Neural cell (in vitro differentiated cells): ENCODE results near the gene RAD51B.

Source experiments
- CTCF ChIP-seq: fragments of 450-650 bp; IDR thresholded peaks from 2 replicates; pipeline ENCODE4 v1.5.1; 2014; ENCODE audit warnings: antibody characterized with exemption, mild to moderate bottlenecking, moderate library complexity; ENCODE audit not compliant: poor library complexity, severe bottlenecking
- EP300 ChIP-seq: fragments of 450-650 bp; conservative IDR thresholded peaks from 2 replicates; pipeline ENCODE4 v1.6.1; 2014; ENCODE audit warnings: antibody characterized with exemption, mild to moderate bottlenecking, moderate library complexity; ENCODE audit not compliant: poor library complexity, severe bottlenecking
- EZH2 ChIP-seq: fragments of 200-600, 300-800 bp; shearing (Covaris generic), sonication (generic); IDR thresholded peaks from 2 replicates; pipeline ENCODE4 v1.6.1; 2014; ENCODE audit warnings: antibody characterized with exemption, low read length, borderline replicate concordance, mild to moderate bottlenecking; ENCODE audit not compliant: insufficient read depth, poor library complexity, severe bottlenecking
- POLR2AphosphoS5 ChIP-seq: IDR thresholded peaks from 2 replicates; pipeline ENCODE4 v1.6.1; 2012
- RAD21 ChIP-seq: fragments of 450-650 bp; conservative IDR thresholded peaks from 2 replicates; pipeline ENCODE4 v1.6.1; 2014; ENCODE audit warnings: antibody characterized with exemption, mild to moderate bottlenecking, moderate library complexity
- REST ChIP-seq: IDR thresholded peaks from 2 replicates; pipeline ENCODE4 v1.6.1; 2012; ENCODE audit warnings: borderline replicate concordance
- TAF1 ChIP-seq: IDR thresholded peaks from 2 replicates; pipeline ENCODE4 v1.6.1; 2012; ENCODE audit warnings: low read depth

GRCh38 chr14:68137704-68138619 lies 318.4 kb downstream of the RAD51B start:
- TF ChIP-seq EP300 (no peak), TAF1 (no peak), RAD21 (no peak), EZH2 (no peak), CTCF (no peak), REST (no peak), POLR2AphosphoS5 (no peak)
